Kasumi-1 (cell line): ENCODE results near the gene SH3BGRL2.
"Not testable (repeated sequence)": the region's sequence is repeated elsewhere in the genome, so short reads cannot be mapped to it uniquely, and the experiment has no call there.

Source experiments
- DNase-seq, 2 experiments: peaks; one replicate each; lab custom pipeline; 2025; lab: John Stamatoyannopoulos, UW

Gene SH3BGRL2

DNA sequence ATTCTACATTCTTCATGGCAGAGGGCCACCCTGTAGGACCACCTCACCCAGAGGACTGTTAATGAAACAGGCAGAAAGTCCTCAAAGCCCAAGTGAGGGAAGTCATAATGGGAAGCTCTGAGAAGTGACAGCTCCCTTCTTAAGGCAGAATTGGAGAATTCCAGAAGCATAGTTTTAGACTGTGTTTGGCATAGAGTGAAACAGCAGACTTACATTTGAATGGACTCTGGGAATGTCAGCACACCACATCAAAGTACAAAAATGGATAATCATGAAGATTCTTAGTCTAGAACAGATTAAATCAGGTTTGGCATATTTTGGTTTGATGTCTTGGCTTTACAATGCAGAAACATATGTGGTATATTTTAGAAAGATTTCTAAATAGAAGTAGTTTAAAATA is 17.9 kb downstream of the SH3BGRL2 start:
- DNase-seq = no peak

DNA sequence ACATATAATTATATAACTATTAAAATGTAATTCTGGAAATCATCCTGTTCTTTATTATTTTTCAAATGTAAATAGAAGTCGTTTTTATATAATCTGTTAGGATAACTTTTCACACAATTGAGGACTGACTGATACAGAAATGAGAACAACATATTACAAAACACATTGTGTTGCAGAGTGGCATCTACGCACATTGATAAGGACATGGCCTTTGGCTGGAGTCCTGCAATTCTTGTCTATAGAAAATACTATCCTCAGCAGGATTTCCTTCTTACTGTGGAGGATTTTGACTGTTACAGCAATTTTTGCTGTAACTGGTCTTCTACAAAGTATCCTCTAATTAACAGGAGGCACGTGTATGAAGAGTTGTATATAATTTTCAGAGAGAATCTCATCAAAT is 19.8 kb downstream of the SH3BGRL2 start:
- DNase-seq = no peak

GRCh38 chr6:79656134-79656533 is 25.0 kb downstream of the SH3BGRL2 start:
- DNase-seq = no peak

DNA sequence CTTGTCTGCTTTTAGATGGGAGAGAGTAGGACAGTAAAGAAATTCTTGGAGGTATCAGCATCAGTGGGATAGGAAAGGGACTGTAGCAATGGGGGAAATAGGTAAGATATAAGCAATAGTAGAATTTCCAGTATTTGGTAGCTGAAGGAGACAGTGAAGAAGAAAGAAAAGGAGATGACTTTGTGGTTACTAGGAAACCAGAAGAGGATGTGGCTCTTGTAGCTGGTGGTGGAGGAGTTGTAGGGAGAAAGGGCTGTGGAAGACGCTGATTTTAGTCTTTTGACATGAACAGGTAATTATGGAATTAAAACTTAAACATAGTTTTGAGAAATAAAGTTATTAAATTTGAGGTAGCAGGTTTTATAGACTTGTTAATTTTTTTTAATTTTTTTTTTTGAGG is 26.1 kb downstream of the SH3BGRL2 start:
- peak in 1 of 2 experiments; percentile 9 for DNase-seq

DNA sequence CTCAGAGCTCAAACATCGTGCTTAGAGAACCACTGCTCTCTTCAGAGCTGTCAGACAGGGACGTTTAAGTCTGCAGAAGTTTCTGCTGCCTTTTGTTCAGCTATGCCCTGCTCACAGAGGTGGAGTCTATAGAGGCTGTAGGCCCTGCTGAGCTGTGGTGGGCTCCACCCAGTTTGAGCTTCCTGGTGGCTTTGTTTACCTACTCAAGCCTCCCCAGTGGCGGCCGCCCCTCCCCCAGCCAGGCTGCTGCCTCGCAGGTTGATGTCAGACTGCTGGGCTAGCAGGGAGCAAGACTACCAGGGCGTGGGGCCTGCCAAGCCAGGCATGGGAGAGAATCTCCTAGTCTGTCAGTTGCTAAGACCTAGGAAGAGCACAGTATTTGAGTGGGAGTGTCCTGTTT is 32.5 kb downstream of the SH3BGRL2 start:
- DNase-seq = not testable (repeated sequence)

DNA sequence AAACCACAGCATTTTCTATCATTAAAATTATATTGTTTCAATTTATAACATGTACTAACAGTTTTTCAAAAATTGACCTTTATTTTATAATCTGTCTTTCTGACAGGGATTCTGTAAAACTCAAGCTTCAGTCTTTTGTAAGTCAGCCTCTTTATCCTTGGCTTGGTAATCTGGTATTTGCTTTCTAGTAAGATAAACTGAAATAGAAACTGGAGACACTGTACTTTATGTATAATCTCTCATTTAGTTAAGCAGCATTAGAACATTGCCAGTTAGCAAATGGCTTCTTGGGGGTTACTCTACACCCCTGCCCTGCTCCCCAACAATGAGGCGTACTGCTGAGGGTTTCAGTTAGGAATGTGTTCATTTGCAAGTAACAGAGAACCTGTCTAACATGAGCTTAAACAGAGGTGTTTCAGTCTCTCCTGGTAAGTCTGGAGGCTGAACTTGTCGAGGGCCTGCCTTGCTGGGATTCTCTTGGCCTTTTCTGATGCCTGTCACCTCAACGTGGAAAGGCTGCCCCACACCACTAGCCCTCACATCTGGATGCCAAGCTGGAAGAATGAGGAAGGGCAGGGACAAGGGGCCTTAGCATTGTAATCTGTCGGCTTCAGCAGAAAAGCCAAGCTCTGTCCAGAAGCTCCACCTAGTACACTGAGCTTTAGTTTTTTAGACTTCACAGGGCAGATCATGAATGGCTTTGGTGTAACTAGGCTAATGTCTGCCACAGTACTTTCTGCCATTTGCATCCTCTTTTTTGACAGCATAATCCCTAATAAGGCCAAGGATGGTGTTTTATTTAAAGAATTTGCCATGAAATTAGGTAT is 34.8 kb downstream of the SH3BGRL2 start:
- no peak for DNase-seq

GRCh38 chr6:79666634-79667033 is 35.5 kb downstream of the SH3BGRL2 start:
- DNase-seq = no peak

GRCh38 chr6:79668381-79668780 is 37.3 kb downstream of the SH3BGRL2 start:
- no peak for DNase-seq

DNA sequence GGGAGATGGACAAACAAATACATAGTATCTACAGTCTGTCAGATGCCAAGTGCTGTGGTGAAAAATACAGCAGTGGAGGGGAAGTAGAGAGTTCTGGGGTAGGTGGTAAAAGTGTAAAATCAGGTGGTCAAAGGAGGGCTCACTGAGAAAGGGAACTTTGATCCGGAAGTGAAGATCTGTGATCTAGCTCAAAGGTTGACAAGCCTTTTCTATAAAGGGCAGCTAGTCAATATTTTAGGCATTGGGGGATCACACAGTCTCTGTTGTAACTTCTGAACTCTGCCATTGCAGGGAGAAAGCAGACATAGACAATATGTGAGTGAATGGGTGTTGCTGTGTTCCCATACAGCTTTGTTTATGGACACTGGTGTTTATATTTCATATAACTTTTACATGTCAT is 38.6 kb downstream of the SH3BGRL2 start:
- no peak for DNase-seq

DNA sequence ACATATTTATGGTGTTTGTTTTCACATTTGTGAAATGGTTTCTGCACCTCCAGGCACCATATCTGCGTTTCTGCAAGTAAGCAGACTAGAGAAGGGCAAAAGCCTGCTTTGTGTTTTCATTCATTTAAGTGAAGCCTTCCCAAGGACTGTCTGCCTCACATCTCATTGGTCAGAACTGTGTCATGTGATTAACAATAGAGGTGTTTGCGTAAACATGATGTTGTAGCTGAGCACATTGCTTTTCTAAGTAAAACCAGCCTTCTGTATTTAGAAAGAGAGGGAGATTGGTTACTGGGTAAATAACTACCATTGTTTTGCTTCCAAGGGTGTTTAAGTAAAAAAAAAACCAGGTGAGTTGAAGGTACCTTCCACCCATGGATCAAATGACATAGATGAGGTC is 39.7 kb downstream of the SH3BGRL2 start:
- no peak for DNase-seq

DNA sequence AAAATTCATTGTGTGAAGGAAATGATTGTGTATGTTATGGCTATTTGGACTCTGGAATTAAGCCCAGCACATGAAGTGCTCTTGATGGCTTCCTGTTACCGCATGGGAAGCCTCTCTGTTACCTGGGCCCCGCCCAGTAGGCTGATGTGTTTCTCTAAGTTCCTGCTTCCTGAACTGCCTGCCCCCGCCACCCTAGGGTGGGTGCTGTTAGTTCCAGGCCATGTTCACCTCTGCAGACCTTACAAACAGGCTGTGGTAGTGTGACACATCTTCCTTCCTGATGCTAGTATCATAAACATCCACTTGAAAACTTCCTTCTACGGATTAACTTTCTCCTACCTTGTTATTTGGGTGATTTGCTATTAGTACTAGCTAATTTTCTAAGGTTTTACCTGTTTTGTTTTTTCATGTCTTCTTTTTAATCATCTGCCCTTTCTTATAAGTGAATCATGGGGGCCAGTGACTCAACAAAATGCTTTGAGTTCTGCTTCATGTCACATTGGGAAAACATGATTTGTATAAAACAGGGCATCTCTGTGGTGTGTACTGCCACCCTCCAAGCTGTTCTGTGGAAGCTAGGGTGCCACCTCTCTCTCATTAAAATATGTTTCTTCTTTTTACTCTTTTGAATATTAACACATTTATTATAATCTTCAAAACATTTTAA is 40.6 kb downstream of the SH3BGRL2 start:
- no peak for DNase-seq

GRCh38 chr6:79672631-79673111 is 41.5 kb downstream of the SH3BGRL2 start:
- peak; percentile 48 to 72 for DNase-seq

DNA sequence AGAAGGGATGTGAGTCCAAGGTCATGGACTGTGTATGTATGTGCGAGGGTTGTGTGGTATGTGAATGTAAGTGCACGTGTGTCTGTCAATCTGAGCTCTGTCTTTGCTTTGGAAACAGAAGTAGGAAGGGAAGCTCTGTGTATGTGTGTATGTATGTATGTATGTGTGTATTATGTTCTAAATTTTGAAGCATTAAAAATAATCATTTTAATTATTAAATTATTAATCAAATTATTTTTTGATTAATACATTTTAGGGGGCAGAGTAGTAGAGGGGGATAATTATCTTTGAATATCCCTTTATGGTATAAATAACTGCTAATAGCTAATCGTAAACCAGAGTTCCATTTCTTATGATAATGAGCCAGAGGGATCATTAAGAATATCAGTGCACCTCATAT is 42.8 kb downstream of the SH3BGRL2 start:
- DNase-seq = no peak

- DNase-seq = no peak
Measured at GRCh38 chr6:79676785-79677736, 45.9 kb downstream of the SH3BGRL2 start.

GRCh38 chr6:79682682-79683081 is 51.6 kb downstream of the SH3BGRL2 start:
- not testable (repeated sequence) for DNase-seq

DNA sequence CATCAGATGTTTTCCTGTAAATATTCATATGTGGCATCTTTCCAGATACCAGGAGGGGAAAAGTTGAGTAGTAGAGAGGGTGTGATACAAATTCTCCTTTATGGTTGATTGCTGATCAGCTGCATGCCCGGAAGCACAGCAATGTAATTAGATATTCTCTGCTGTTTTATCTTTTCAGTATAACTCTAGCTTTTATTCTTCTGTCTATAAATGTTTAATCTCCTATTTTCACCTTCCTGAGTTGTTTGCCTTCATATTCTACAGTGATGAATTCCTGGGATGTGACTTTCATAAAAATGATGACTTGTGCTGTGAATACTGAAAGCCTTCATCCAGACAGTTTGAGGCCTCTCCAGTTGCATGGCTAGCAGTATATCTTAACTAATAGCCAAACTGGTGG is 53.7 kb downstream of the SH3BGRL2 start:
- DNase-seq = no peak

DNA sequence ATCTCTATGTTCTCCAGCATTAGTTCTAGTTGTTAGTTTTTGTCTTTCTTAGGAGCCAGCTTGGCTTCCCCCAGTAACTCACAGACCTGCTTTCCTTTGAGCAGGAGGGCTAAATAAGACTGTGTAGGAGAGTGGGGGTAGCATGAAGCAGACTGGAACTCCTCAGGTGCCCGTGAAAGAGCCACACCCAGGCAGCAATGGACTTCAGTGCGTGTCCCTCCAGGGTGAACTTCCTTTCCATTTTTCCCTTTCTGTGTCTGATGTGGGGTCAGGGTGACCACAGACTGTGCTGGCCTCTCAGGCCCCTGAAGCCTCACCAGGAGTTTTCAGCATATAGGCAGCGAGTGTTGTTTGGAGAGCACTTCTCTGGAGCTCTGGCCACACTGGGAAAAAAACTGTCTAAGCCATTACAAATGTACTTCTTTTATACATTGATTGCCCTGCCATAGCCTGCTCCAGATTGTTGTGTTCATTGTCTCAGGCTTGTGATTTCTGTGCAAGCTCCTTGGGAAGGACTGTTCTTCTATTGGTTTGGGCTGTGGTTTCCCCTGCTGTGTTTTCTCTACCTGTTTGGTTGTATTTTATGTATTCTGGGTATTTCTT is 55.7 kb downstream of the SH3BGRL2 start:
- no peak for DNase-seq

DNA sequence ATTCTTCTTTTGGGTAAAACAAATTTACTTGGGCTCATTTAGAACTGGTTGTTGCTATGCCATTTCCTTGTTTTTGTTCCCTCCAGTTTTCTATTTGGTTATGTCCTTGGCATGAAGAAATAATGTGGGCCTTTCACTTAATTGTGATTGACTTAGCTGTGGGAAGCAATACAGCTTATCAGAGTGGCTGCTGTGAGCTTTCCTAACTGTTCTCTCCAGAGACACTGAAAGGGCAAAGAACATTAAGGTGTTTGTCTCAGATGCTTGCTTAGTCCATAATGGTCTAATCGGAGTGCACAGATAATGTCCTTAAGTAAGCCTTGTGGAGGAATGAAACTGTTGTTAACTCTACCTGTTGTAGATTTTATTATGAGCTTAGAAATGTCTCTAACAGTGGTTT is 56.6 kb downstream of the SH3BGRL2 start:
- DNase-seq = no peak

DNA sequence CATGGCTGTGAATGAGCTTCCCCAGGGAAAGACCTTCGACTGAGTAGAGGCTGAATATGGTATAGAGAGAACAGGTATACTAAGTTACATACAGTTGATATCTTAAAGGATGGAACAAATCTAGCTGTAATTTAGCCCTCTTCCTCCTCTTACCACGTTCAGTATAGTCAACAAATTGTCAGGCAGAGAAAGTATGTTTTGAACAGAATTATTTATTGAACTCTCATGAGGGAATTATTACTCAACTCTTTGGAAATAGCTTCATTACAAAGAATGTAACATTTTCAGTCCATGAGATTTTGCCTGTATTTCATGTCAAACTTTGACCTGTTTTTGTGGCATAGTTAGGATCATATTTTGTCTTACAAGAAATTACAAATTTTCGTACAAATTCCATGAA is 63.0 kb downstream of the SH3BGRL2 start:
- DNase-seq = no peak

GRCh38 chr6:79694623-79695343 is 63.7 kb downstream of the SH3BGRL2 start:
- DNase-seq = no peak

- no peak for DNase-seq
Measured at GRCh38 chr6:79697430-79697829, 66.3 kb downstream of the SH3BGRL2 start.
